Measurements from ENCODE around the gene MIPEP.

- TF ChIP-seq, protein P1, sequence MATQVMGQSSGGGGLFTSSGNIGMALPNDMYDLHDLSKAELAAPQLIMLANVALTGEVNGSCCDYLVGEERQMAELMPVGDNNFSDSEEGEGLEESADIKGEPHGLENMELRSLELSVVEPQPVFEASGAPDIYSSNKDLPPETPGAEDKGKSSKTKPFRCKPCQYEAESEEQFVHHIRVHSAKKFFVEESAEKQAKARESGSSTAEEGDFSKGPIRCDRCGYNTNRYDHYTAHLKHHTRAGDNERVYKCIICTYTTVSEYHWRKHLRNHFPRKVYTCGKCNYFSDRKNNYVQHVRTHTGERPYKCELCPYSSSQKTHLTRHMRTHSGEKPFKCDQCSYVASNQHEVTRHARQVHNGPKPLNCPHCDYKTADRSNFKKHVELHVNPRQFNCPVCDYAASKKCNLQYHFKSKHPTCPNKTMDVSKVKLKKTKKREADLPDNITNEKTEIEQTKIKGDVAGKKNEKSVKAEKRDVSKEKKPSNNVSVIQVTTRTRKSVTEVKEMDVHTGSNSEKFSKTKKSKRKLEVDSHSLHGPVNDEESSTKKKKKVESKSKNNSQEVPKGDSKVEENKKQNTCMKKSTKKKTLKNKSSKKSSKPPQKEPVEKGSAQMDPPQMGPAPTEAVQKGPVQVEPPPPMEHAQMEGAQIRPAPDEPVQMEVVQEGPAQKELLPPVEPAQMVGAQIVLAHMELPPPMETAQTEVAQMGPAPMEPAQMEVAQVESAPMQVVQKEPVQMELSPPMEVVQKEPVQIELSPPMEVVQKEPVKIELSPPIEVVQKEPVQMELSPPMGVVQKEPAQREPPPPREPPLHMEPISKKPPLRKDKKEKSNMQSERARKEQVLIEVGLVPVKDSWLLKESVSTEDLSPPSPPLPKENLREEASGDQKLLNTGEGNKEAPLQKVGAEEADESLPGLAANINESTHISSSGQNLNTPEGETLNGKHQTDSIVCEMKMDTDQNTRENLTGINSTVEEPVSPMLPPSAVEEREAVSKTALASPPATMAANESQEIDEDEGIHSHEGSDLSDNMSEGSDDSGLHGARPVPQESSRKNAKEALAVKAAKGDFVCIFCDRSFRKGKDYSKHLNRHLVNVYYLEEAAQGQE (IDR thresholded peaks at IDR 0.05; ENCODE audit: borderline replicate concordance): no peak
- TF ChIP-seq, protein P2, sequence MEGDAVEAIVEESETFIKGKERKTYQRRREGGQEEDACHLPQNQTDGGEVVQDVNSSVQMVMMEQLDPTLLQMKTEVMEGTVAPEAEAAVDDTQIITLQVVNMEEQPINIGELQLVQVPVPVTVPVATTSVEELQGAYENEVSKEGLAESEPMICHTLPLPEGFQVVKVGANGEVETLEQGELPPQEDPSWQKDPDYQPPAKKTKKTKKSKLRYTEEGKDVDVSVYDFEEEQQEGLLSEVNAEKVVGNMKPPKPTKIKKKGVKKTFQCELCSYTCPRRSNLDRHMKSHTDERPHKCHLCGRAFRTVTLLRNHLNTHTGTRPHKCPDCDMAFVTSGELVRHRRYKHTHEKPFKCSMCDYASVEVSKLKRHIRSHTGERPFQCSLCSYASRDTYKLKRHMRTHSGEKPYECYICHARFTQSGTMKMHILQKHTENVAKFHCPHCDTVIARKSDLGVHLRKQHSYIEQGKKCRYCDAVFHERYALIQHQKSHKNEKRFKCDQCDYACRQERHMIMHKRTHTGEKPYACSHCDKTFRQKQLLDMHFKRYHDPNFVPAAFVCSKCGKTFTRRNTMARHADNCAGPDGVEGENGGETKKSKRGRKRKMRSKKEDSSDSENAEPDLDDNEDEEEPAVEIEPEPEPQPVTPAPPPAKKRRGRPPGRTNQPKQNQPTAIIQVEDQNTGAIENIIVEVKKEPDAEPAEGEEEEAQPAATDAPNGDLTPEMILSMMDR (IDR thresholded peaks at IDR 0.05; ENCODE audit: poor library complexity, severe bottlenecking): no peak
- TF ChIP-seq RAD21 (conservative IDR thresholded peaks at IDR 0.05) (no peak), EZH2 (IDR thresholded peaks at IDR 0.05; ENCODE audit: borderline replicate concordance, insufficient read depth, low read length, poor library complexity, severe bottlenecking) (no peak), SMC3 (conservative IDR thresholded peaks at IDR 0.05; ENCODE audit: poor library complexity) (no peak), EP300 (conservative IDR thresholded peaks at IDR 0.05; ENCODE audit: poor library complexity, severe bottlenecking) (no peak)
Measured at GRCh38 chr13:23801141-23801540, 88.1 kb downstream of the MIPEP start.

Measured in neural cell (in vitro differentiated cells).